Cardiac muscle cell (in vitro differentiated cells and primary cell): Measurements from ENCODE around the gene EHBP1L1. TPM values are rescaled to one million over a fixed set of nuclear protein-coding genes. Genes with fewer than 3 reads are reported as not detected.

Source experiments
- DNase-seq, 2 donors: peaks; one replicate each; pipeline versions ENCODE4 v3.0.0 to v3.0.0-alpha.2; 2010 to 2017; ENCODE audit warnings: low read depth in 1 of 2, low spot score in 1 of 2
- H3K27ac ChIP-seq: fragments of 200-600 bp; sonication (generic); 2 replicates; pipeline ENCODE4 v1.5.1; 2016
- H3K27me3 ChIP-seq: fragments of 200-600 bp; sonication (generic); 2 replicates; pipeline ENCODE4 v1.6.0; 2016; ENCODE audit warnings: control low read depth
- H3K36me3 ChIP-seq: fragments of 200-600 bp; sonication (generic); 2 replicates; pipeline ENCODE4 v1.5.1; 2016; ENCODE audit warnings: control low read depth
- H3K4me1 ChIP-seq: fragments of 200-600 bp; sonication (generic); 2 replicates; pipeline ENCODE4 v1.8.1; 2017; ENCODE audit warnings: low read depth, mild to moderate bottlenecking, mixed run types
- H3K4me3 ChIP-seq: fragments of 200-600 bp; sonication (generic); 2 replicates; pipeline ENCODE4 v1.5.1; 2016; ENCODE audit warnings: mild to moderate bottlenecking
- H3K9me3 ChIP-seq: fragments of 200-600 bp; sonication (generic); 2 replicates; pipeline ENCODE4 v1.5.1; 2017; ENCODE audit warnings: low read depth, mild to moderate bottlenecking, control low read depth
- polyA plus RNA-seq: library from polyadenylated mRNA; unstranded; fragments of >200 nt; fragmentation: Nextera tagmentation; extraction: Ambion mirVana; gene quantifications from 2 replicates; pipeline ENCODE4 v1.2.1, GENCODE V29; 2016
- total RNA-seq: library from RNA; depleted of rRNA; stranded (reverse); fragments of >200 nt; gene quantifications from 2 replicates; pipeline ENCODE4 v1.2.3, GENCODE V29; 2016
- TF ChIP-seq, protein P1 (sequence below): IDR thresholded peaks from 2 replicates; pipeline ENCODE4 v1.5.1; 2012; ENCODE audit warnings: low read depth, mild to moderate bottlenecking, low read length

Gene EHBP1L1
- total and polyA plus RNA-seq, 2 experiments from 2014 or later: 14.2 to 50.5 TPM

DNA sequence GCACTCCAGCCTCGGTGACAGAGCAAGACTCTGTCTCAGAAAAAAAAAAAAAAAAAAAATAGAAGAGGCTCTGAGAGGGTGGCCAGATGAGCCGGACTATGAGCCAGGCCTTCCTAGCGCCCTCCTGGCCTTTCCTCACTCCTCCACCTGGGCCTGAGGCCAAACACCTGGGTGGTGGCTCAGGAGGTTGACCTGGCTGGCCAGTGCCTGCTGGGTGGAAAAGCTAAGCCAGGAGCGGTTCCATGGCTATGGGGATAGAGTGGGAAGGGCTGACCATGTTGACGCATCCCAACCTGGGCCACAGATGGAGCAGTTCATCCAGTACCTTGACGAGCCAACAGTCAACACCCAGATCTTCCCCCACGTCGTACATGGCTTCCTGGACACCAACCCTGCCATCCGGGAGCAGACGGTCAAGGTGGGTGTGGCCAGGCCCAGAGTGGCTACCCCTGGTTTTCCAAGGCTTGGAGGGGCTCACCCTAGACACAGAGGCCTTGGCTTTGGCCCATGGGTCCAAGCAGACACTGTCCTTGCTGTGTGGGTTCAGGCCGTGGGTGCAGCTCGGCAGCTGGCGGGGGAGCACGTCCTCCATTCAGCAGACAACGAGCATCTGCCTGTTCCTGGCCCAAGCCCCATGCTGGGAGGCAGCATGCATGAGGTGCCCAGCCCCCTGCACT, 43.3 kb upstream of the EHBP1L1 start:
- peaks cover 34% of the 10 kb centered on the region for H3K36me3 ChIP-seq
- no peak for DNase-seq
- H3K4me3 ChIP-seq: no peak overlapping the region
- no peaks in the 10 kb centered on the region for H3K4me1 ChIP-seq
- no peak overlapping the region for H3K27ac ChIP-seq
- H3K9me3 ChIP-seq: no peaks in the 10 kb centered on the region
- no peaks in the 10 kb centered on the region for H3K27me3 ChIP-seq
- TF ChIP-seq, protein P1, sequence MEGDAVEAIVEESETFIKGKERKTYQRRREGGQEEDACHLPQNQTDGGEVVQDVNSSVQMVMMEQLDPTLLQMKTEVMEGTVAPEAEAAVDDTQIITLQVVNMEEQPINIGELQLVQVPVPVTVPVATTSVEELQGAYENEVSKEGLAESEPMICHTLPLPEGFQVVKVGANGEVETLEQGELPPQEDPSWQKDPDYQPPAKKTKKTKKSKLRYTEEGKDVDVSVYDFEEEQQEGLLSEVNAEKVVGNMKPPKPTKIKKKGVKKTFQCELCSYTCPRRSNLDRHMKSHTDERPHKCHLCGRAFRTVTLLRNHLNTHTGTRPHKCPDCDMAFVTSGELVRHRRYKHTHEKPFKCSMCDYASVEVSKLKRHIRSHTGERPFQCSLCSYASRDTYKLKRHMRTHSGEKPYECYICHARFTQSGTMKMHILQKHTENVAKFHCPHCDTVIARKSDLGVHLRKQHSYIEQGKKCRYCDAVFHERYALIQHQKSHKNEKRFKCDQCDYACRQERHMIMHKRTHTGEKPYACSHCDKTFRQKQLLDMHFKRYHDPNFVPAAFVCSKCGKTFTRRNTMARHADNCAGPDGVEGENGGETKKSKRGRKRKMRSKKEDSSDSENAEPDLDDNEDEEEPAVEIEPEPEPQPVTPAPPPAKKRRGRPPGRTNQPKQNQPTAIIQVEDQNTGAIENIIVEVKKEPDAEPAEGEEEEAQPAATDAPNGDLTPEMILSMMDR: no peak

DNA sequence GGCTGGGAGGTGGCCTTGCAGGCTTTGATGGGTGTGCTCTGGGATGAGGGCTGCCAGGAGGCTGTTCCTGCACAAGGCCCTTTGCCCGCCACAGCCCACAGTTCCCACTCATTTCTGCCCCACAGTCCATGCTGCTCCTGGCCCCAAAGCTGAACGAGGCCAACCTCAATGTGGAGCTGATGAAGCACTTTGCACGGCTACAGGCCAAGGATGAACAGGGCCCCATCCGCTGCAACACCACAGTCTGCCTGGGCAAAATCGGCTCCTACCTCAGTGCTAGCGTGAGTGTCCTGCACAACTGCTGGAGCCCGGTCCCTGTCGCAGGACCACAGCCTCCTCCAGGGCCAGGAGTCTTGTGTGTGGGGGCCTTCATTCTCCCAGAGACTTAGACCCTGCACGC, 40.8 kb upstream of the EHBP1L1 start:
- Histone ChIP-seq H3K27ac (no peak overlapping the region), H3K4me3 (no peak overlapping the region), H3K9me3 (no peaks in the 10 kb centered on the region), H3K4me1 (no peaks in the 10 kb centered on the region), H3K36me3 (peaks cover 30% of the 10 kb centered on the region), H3K27me3 (peaks cover 22% of the 10 kb centered on the region)
- TF ChIP-seq, protein P1: no peak
- no peak for DNase-seq

DNA sequence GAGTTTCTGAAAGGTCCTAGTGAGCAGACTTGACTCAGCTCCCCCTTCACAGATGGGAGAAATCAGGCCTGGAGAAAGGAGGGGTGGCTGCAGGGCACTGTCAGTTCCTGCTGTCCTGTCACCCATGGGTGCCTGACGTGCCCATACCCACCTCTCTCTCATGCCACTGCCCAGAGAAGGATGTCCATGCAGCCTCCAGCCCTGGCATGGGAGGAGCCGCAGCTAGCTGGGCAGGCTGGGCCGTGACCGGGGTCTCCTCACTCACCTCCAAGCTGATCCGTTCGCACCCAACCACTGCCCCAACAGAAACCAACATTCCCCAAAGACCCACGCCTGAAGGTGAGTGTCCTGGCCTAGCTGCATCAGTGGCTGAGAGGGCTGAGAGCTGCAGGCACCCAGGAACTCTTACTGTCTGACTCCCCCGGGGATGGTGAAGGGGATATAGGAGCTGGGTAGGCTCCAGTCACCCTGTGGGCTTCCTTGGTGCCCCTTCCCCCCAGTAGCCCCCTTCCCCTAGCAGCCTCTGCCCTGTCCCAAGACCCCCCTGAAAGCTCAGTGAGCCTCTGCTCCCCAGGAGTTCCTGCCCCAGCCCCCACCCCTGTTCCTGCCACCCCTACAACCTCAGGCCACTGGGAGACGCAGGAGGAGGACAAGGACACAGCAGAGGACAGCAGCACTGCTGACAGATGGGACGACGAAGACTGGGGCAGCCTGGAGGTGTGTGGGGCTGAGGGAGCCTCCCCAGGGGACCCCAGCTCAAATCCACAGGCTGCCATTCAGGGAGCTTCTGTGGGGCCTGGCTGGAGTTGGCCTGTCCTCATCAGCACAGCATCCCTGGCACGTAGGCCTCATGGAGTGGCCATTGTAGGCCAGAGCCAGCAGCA, 39.2 kb upstream of the EHBP1L1 start:
- Histone ChIP-seq H3K9me3 (no peaks in the 10 kb centered on the region), H3K27me3 (peaks cover 24% of the 10 kb centered on the region), H3K4me3 (no peak overlapping the region), H3K27ac (no peak overlapping the region), H3K36me3 (peaks cover 15% of the 10 kb centered on the region), H3K4me1 (no peaks in the 10 kb centered on the region)
- DNase-seq: no peak
- TF ChIP-seq, protein P1: no peak

DNA sequence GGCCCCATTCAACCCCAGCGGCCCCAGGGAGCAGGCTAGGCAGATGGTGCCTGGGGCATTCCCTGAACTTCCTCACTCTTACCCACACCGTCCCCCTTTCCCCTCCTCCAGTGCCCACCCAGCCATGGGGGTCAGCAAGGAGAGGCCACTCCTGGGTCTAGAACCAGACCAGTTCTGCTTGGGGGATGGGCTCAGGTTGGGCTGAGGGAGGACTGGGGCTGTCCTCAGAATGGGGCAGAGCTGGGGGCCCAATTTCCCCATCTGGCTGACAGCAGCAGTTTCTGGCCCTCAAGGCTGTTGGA, 38.6 kb upstream of the EHBP1L1 start:
- Histone ChIP-seq H3K4me1 (no peaks in the 10 kb centered on the region), H3K9me3 (no peaks in the 10 kb centered on the region), H3K27ac (no peak overlapping the region), H3K27me3 (peaks cover 24% of the 10 kb centered on the region), H3K36me3 (peaks cover 12% of the 10 kb centered on the region), H3K4me3 (no peak overlapping the region)
- TF ChIP-seq, protein P1: no peak
- no peak for DNase-seq

DNA sequence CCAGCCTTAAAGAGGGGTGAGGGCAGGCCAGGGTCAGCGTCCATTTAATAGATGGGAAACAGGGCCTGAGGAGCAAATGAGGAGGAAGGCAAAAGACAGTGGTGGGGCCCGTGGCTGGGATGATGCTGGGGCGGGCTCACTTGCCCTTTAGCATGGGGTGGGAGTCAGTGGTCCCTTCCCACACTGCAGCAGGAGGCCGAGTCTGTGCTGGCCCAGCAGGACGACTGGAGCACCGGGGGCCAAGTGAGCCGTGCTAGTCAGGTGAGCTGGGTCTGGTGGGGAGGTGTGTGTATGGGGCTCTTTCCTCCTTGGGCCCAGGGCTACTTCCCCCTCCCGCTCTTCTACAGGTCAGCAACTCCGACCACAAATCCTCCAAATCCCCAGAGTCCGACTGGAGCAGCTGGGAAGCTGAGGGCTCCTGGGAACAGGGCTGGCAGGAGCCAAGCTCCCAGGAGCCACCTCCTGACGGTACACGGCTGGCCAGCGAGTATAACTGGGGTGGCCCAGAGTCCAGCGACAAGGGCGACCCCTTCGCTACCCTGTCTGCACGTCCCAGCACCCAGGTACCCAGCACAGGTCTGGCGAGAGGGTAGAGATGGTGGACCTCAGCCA, 38.1 kb upstream of the EHBP1L1 start:
- Histone ChIP-seq H3K9me3 (no peaks in the 10 kb centered on the region), H3K4me1 (no peaks in the 10 kb centered on the region), H3K36me3 (peaks cover 9% of the 10 kb centered on the region), H3K27me3 (peaks cover 24% of the 10 kb centered on the region), H3K27ac (no peak overlapping the region), H3K4me3 (no peak overlapping the region)
- TF ChIP-seq, protein P1: no peak
- DNase-seq: no peak
